OCI-LY7 (cell line): ENCODE results near the gene CASP2.

Experiments
- EZH2phosphoT487 ChIP-seq: fragments of 200-600 bp; sonication (generic); IDR thresholded peaks from 2 replicates; pipeline ENCODE4 v1.6.1; 2018; ENCODE audit warnings: low read depth, borderline replicate concordance, mild to moderate bottlenecking, mixed run types, antibody characterized with exemption, low read length, moderate library complexity, mixed read lengths
- TF ChIP-seq, protein P1 (sequence below): fragments of 200-600 bp; sonication (generic); conservative IDR thresholded peaks from 2 replicates; pipeline ENCODE4 v1.5.1; 2014; ENCODE audit warnings: mild to moderate bottlenecking, antibody characterized with exemption, low read length, moderate library complexity, mixed read lengths

- TF ChIP-seq, protein P1, sequence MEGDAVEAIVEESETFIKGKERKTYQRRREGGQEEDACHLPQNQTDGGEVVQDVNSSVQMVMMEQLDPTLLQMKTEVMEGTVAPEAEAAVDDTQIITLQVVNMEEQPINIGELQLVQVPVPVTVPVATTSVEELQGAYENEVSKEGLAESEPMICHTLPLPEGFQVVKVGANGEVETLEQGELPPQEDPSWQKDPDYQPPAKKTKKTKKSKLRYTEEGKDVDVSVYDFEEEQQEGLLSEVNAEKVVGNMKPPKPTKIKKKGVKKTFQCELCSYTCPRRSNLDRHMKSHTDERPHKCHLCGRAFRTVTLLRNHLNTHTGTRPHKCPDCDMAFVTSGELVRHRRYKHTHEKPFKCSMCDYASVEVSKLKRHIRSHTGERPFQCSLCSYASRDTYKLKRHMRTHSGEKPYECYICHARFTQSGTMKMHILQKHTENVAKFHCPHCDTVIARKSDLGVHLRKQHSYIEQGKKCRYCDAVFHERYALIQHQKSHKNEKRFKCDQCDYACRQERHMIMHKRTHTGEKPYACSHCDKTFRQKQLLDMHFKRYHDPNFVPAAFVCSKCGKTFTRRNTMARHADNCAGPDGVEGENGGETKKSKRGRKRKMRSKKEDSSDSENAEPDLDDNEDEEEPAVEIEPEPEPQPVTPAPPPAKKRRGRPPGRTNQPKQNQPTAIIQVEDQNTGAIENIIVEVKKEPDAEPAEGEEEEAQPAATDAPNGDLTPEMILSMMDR: no peak
- TF ChIP-seq EZH2phosphoT487: no peak
Observed at GRCh38 chr7:143286522-143286890, 1.6 kb upstream of the CASP2 start.
